ENCODE data around the gene ATR.

ATR gene

GRCh38 chr3:142530296-142530695 lies 48.2 kb downstream of the ATR start:
- in situ Hi-C loops (cut with MboI; ENCODE audit: low sequenced_read_pairs), result no loop called here

- in situ Hi-C loops (cut with MboI; ENCODE audit: low sequenced_read_pairs), result no loop called here
Observed at GRCh38 chr3:142523921-142524566, 54.5 kb downstream of the ATR start.

GRCh38 chr3:142509079-142509478 lies 69.5 kb downstream of the ATR start:
- in situ Hi-C loops (cut with MboI; ENCODE audit: low sequenced_read_pairs), result no loop called here

GRCh38 chr3:142507241-142507640 lies 71.3 kb downstream of the ATR start:
- in situ Hi-C loops (cut with MboI; ENCODE audit: low sequenced_read_pairs), result no loop called here

- in situ Hi-C loops (cut with MboI; ENCODE audit: low sequenced_read_pairs), result no loop called here
Observed at GRCh38 chr3:142502187-142502985, 76.1 kb downstream of the ATR start.

GRCh38 chr3:142501004-142501926 lies 77.3 kb downstream of the ATR start:
- in situ Hi-C loops (cut with MboI; ENCODE audit: low sequenced_read_pairs), result no loop called here

- in situ Hi-C loops (cut with MboI; ENCODE audit: low sequenced_read_pairs), result no loop called here
Observed at GRCh38 chr3:142500211-142500610, 78.3 kb downstream of the ATR start.

- in situ Hi-C loops (cut with MboI; ENCODE audit: low sequenced_read_pairs), result no loop called here
Observed at GRCh38 chr3:142498397-142499180, 79.9 kb downstream of the ATR start.

GRCh38 chr3:142497729-142498128 lies 80.8 kb downstream of the ATR start:
- in situ Hi-C loops (cut with MboI; ENCODE audit: low sequenced_read_pairs), result no loop called here

GRCh38 chr3:142495103-142495502 lies 83.4 kb downstream of the ATR start:
- in situ Hi-C loops (cut with MboI; ENCODE audit: low sequenced_read_pairs), result no loop called here

GRCh38 chr3:142492184-142492583 lies 86.3 kb downstream of the ATR start:
- in situ Hi-C loops (cut with MboI; ENCODE audit: low sequenced_read_pairs), result no loop called here

GRCh38 chr3:142489572-142490323 lies 88.8 kb downstream of the ATR start:
- in situ Hi-C loops (cut with MboI; ENCODE audit: low sequenced_read_pairs), result no loop called here

GRCh38 chr3:142484912-142485435 lies 93.6 kb downstream of the ATR start:
- in situ Hi-C loops (cut with MboI; ENCODE audit: low sequenced_read_pairs), result no loop called here

GRCh38 chr3:142481196-142481595 lies 97.3 kb downstream of the ATR start:
- in situ Hi-C loops (cut with MboI; ENCODE audit: low sequenced_read_pairs), result no loop called here

GRCh38 chr3:142470826-142471225 lies 107.7 kb downstream of the ATR start:
- in situ Hi-C loops (cut with MboI; ENCODE audit: low sequenced_read_pairs), result no loop called here

- in situ Hi-C loops (cut with MboI; ENCODE audit: low sequenced_read_pairs), result no loop called here
Observed at GRCh38 chr3:142468456-142468855, 110.1 kb downstream of the ATR start.

- in situ Hi-C loops (cut with MboI; ENCODE audit: low sequenced_read_pairs), result no loop called here
Observed at GRCh38 chr3:142467768-142468167, 110.8 kb downstream of the ATR start.

GRCh38 chr3:142460689-142461088 lies 117.8 kb downstream of the ATR start:
- in situ Hi-C loops (cut with MboI; ENCODE audit: low sequenced_read_pairs), result no loop called here

- in situ Hi-C loops (cut with MboI; ENCODE audit: low sequenced_read_pairs), result no loop called here
Observed at GRCh38 chr3:142459929-142460328, 118.6 kb downstream of the ATR start.

- in situ Hi-C loops (cut with MboI; ENCODE audit: low sequenced_read_pairs), result no loop called here
Observed at GRCh38 chr3:142459096-142459495, 119.4 kb downstream of the ATR start.

Data from hTERT RPE-1 (cell line).